ENCODE results near the gene ZDHHC3. TPM values are rescaled to one million over a fixed set of nuclear protein-coding genes. Genes with fewer than 3 reads are reported as not detected.

The ZDHHC3 gene
- 38.0 and 40.3 TPM in 2 replicates for total RNA-seq

- H3K27me3 Mint-ChIP-seq (ENCODE audit: low read depth): no peaks in the 10 kb centered on the region
- intact Hi-C loops (cut with micrococcal nuclease): loop anchor here (5.0 kb wide), 3 partner anchors 214 to 639 kb away; partner anchors contain the start of genes KIAA1143, KIF15 and TCAIM
- H3K36me3 Mint-ChIP-seq (ENCODE audit: low read depth): peaks cover 17% of the 10 kb centered on the region
- no peaks in the 10 kb centered on the region for H3K9me3 Mint-ChIP-seq
- peaks cover 48% of the 10 kb centered on the region for H3K4me1 Mint-ChIP-seq (ENCODE audit: low read depth)
- peak within 1 kb of the TSS; percentile 89 for H3K27ac Mint-ChIP-seq
- H3K4me3 Mint-ChIP-seq (ENCODE audit: low read depth): peak within 1 kb of the TSS; percentile 94
- DNase-seq (ENCODE audit: low spot score): peak; percentile 81
These were observed at the start of gene ZDHHC3, which contains the start of gene EXOSC7 for GRCh38 chr3:44976002-44976815. Gene ZDHHC3, minus strand, starts transcription at chr3:44976174. Its CDS starts 16,738 bp downstream, at chr3:44959436. Gene EXOSC7, plus strand, starts transcription at chr3:44976244. Its CDS starts 34 bp downstream, at chr3:44976278.

DNA sequence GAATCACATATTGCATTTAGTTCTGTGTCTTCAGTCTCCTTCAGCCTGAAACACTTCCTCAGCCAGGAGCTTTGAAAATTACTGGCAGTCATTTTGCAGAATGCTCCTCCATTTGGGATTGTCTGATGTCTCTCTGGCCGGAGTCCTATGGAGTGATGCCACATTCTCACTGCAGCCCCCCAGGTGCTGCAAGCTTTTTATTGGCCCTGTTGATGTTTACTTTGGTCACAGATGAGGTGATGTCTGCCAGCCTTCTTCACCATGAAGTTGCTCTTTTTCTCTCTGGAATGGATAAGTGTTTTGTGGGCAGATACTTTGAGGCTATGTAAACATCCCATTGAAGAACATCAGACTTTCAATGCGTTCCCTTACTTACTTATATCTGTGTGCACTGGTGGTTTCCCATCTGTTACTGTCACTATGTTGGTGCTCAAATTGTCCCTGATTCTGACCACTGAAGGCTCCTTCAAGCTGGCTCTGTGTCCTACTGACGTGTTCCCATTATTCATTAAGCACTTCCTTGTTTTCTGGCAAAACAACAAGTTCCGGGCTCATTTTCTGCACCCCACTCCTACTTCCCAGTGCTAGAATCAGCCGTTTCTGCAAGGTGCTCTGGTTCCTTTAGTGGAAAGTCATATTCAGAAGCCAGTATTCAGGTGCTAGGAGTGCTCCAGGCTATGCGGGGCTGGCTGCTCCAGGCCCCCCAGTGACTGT, 48.7 kb upstream of the ZDHHC3 start:
- no peak overlapping the region for H3K4me3 Mint-ChIP-seq (ENCODE audit: low read depth)
- peaks cover 10% of the 10 kb centered on the region for H3K27me3 Mint-ChIP-seq (ENCODE audit: low read depth)
- peaks cover 13% of the 10 kb centered on the region for H3K4me1 Mint-ChIP-seq (ENCODE audit: low read depth)
- no peaks in the 10 kb centered on the region for H3K9me3 Mint-ChIP-seq
- DNase-seq (ENCODE audit: low spot score): no peak
- no peak overlapping the region for H3K27ac Mint-ChIP-seq
- intact Hi-C loops (cut with micrococcal nuclease): no loop called here
- H3K36me3 Mint-ChIP-seq (ENCODE audit: low read depth): no peaks in the 10 kb centered on the region

- Mint-ChIP-seq H3K9me3 (no peaks in the 10 kb centered on the region), H3K27ac (no peak overlapping the region), H3K36me3 (ENCODE audit: low read depth) (no peaks in the 10 kb centered on the region), H3K27me3 (ENCODE audit: low read depth) (peaks cover 10% of the 10 kb centered on the region), H3K4me3 (ENCODE audit: low read depth) (no peak overlapping the region), H3K4me1 (ENCODE audit: low read depth) (peaks cover 13% of the 10 kb centered on the region)
- intact Hi-C loops (cut with micrococcal nuclease): no loop called here
- no peak for DNase-seq (ENCODE audit: low spot score)
These were observed 47.7 kb upstream of the ZDHHC3 start for GRCh38 chr3:45023675-45024074.

GRCh38 chr3:45021524-45022297, 45.7 kb upstream of the ZDHHC3 start:
- H3K4me1 Mint-ChIP-seq (ENCODE audit: low read depth): peaks cover 15% of the 10 kb centered on the region
- H3K27me3 Mint-ChIP-seq (ENCODE audit: low read depth): peaks cover 6% of the 10 kb centered on the region
- H3K27ac Mint-ChIP-seq: no peak overlapping the region
- H3K36me3 Mint-ChIP-seq (ENCODE audit: low read depth): no peaks in the 10 kb centered on the region
- intact Hi-C loops (cut with micrococcal nuclease): no loop called here
- no peaks in the 10 kb centered on the region for H3K9me3 Mint-ChIP-seq
- DNase-seq (ENCODE audit: low spot score): no peak
- H3K4me3 Mint-ChIP-seq (ENCODE audit: low read depth): no peak overlapping the region

DNA sequence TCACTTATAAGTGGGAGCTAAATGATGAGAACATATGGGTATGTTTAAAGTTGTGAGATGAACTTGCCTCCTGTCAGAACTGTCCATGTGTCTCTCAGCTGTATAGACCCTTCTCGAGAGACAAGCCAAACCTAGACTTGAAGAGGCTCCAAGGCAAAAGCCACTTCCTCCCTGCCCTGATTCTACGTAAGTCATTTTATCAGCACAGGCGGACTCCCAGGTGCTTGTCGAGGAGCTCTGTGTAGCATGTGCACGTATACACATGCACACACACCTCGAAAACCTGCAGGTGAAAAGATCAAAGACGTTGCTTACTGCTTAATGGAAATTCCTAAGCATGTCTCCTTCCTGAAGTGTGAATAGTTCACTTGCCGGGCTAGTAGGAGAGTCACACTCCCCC, 44.6 kb upstream of the ZDHHC3 start:
- H3K27ac Mint-ChIP-seq: peak overlapping the region; percentile 60

DNA sequence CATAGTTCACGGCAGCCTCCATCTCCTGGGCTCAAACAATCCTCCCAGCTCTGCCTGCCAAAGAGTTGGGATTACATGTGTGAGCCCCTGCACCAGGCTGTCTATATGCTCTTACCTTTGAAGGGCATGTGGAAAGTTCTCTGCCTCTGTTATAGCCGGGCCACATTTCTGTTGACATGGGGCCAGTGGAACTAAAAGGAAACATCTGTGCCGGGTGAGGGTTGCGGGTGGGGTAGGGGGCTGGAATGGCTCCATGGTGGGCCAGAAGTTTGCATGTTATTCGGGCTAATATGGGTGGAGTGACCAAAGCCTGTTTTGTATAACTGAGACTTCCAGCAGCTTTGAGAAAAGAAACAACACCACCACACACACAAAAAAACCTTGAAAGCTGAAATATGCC, 41.8 kb upstream of the ZDHHC3 start:
- H3K9me3 Mint-ChIP-seq: no peaks in the 10 kb centered on the region
- DNase-seq (ENCODE audit: low spot score): no peak
- H3K27ac Mint-ChIP-seq: no peak overlapping the region
- no peak overlapping the region for H3K4me3 Mint-ChIP-seq (ENCODE audit: low read depth)
- H3K4me1 Mint-ChIP-seq (ENCODE audit: low read depth): peaks cover 13% of the 10 kb centered on the region
- H3K27me3 Mint-ChIP-seq (ENCODE audit: low read depth): no peaks in the 10 kb centered on the region
- peaks cover 9% of the 10 kb centered on the region for H3K36me3 Mint-ChIP-seq (ENCODE audit: low read depth)
- intact Hi-C loops (cut with micrococcal nuclease): no loop called here

More for the DNA sequence above, 44.6 kb upstream of the ZDHHC3 start:
- intact Hi-C loops (cut with micrococcal nuclease): no loop called here
- H3K27me3 Mint-ChIP-seq (ENCODE audit: low read depth): peaks cover 4% of the 10 kb centered on the region
- peaks cover 13% of the 10 kb centered on the region for H3K4me1 Mint-ChIP-seq (ENCODE audit: low read depth)
- no peak overlapping the region for H3K4me3 Mint-ChIP-seq (ENCODE audit: low read depth)
- DNase-seq (ENCODE audit: low spot score): no peak
- no peaks in the 10 kb centered on the region for H3K36me3 Mint-ChIP-seq (ENCODE audit: low read depth)
- H3K9me3 Mint-ChIP-seq: no peaks in the 10 kb centered on the region

DNA sequence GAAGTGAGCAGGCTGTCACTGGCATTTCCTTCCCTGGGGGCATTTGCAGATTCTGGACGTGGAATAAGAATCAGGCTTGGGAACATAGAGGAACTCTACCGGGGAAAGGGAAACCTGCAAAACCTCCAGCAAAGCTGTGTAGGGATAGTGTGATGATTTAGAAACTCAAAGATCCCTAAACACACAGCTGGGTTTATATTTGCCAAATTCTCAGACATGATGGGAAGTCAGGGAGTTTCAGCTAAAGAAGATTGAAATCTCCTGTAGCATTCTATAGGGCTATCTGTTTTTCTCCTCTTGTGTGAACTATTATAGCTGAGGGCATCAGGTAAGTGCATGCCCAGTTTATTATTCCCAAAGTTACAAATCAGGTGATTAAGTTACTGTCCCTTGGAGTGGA, 40.9 kb upstream of the ZDHHC3 start:
- Mint-ChIP-seq H3K27me3 (ENCODE audit: low read depth) (no peaks in the 10 kb centered on the region), H3K4me1 (ENCODE audit: low read depth) (peaks cover 15% of the 10 kb centered on the region), H3K27ac (no peak overlapping the region), H3K9me3 (no peaks in the 10 kb centered on the region), H3K4me3 (ENCODE audit: low read depth) (no peak overlapping the region), H3K36me3 (ENCODE audit: low read depth) (peaks cover 17% of the 10 kb centered on the region)
- DNase-seq (ENCODE audit: low spot score): no peak
- intact Hi-C loops (cut with micrococcal nuclease): no loop called here

- intact Hi-C loops (cut with micrococcal nuclease): no loop called here
- H3K27me3 Mint-ChIP-seq (ENCODE audit: low read depth): no peaks in the 10 kb centered on the region
- H3K9me3 Mint-ChIP-seq: no peaks in the 10 kb centered on the region
- DNase-seq (ENCODE audit: low spot score): no peak
- peaks cover 54% of the 10 kb centered on the region for H3K36me3 Mint-ChIP-seq (ENCODE audit: low read depth)
- no peak overlapping the region for H3K27ac Mint-ChIP-seq
- H3K4me3 Mint-ChIP-seq (ENCODE audit: low read depth): no peak overlapping the region
- H3K4me1 Mint-ChIP-seq (ENCODE audit: low read depth): peaks cover 4% of the 10 kb centered on the region
These were observed 36.6 kb upstream of the ZDHHC3 start for GRCh38 chr3:45012577-45012976.

- H3K4me1 Mint-ChIP-seq (ENCODE audit: low read depth): peaks cover 6% of the 10 kb centered on the region
- intact Hi-C loops (cut with micrococcal nuclease): no loop called here
- no peak overlapping the region for H3K4me3 Mint-ChIP-seq (ENCODE audit: low read depth)
- no peaks in the 10 kb centered on the region for H3K9me3 Mint-ChIP-seq
- no peaks in the 10 kb centered on the region for H3K27me3 Mint-ChIP-seq (ENCODE audit: low read depth)
- H3K36me3 Mint-ChIP-seq (ENCODE audit: low read depth): peaks cover 60% of the 10 kb centered on the region
- H3K27ac Mint-ChIP-seq: no peak overlapping the region
- DNase-seq (ENCODE audit: low spot score): no peak
These were observed 36.0 kb upstream of the ZDHHC3 start for GRCh38 chr3:45011756-45012508.

DNA sequence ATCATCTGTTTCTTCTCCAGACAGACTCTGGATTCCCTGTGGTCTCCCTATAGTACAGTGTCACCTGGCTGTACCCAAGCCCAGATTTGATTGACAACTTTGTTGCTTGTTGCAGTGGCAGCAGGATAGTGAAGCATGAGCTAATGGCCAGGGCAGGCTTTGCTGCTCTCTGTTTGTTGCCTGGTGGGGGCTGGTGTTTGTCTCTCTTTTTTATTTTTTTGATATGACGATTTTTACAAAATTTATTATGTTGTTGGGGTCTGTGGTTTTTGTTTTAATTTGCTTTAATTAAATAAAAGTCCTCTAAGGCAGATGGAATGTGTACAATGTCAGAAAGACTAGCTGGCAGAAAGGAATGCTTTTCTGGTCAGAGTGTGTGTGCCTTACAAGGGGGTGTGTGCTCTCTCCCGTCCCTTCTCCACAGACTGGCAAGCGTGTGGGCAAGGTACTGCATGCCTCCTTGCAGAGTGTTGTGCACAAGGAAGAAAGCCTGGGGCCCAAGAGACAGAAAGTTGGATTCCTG, 34.9 kb upstream of the ZDHHC3 start:
- Mint-ChIP-seq H3K27ac (no peak overlapping the region), H3K4me1 (ENCODE audit: low read depth) (peaks cover 7% of the 10 kb centered on the region), H3K36me3 (ENCODE audit: low read depth) (peaks cover 63% of the 10 kb centered on the region), H3K9me3 (no peaks in the 10 kb centered on the region), H3K4me3 (ENCODE audit: low read depth) (no peak overlapping the region), H3K27me3 (ENCODE audit: low read depth) (no peaks in the 10 kb centered on the region)
- intact Hi-C loops (cut with micrococcal nuclease): no loop called here
- DNase-seq (ENCODE audit: low spot score): no peak

- no peaks in the 10 kb centered on the region for H3K27me3 Mint-ChIP-seq (ENCODE audit: low read depth)
- H3K27ac Mint-ChIP-seq: no peak overlapping the region
- H3K4me3 Mint-ChIP-seq (ENCODE audit: low read depth): no peak overlapping the region
- intact Hi-C loops (cut with micrococcal nuclease): no loop called here
- H3K4me1 Mint-ChIP-seq (ENCODE audit: low read depth): peaks cover 14% of the 10 kb centered on the region
- no peak for DNase-seq (ENCODE audit: low spot score)
- H3K36me3 Mint-ChIP-seq (ENCODE audit: low read depth): peaks cover 72% of the 10 kb centered on the region
- H3K9me3 Mint-ChIP-seq: peaks cover 4% of the 10 kb centered on the region
These were observed 33.9 kb upstream of the ZDHHC3 start for GRCh38 chr3:45009868-45010267.

GRCh38 chr3:45008117-45008516, 32.1 kb upstream of the ZDHHC3 start:
- H3K27ac Mint-ChIP-seq: peak overlapping the region; percentile 6
- peaks cover 82% of the 10 kb centered on the region for H3K36me3 Mint-ChIP-seq (ENCODE audit: low read depth)
- intact Hi-C loops (cut with micrococcal nuclease): no loop called here

More at GRCh38 chr3:45008117-45008516, 32.1 kb upstream of the ZDHHC3 start:
- peaks cover 17% of the 10 kb centered on the region for H3K4me1 Mint-ChIP-seq (ENCODE audit: low read depth)
- H3K9me3 Mint-ChIP-seq: peaks cover 7% of the 10 kb centered on the region
- no peaks in the 10 kb centered on the region for H3K27me3 Mint-ChIP-seq (ENCODE audit: low read depth)
- DNase-seq (ENCODE audit: low spot score): no peak
- H3K4me3 Mint-ChIP-seq (ENCODE audit: low read depth): no peak overlapping the region

Data from activated T-helper 2 cell treated with anti-CD3 and anti-CD28 coated beads, Interferon-gamma antibody, Interleukin-2, Interleukin-4, amounts not matched to agents 10 μg/mL and 5 μg/mL and 100 μg/mL, durations not matched to agents 14 hours and 24 hours and 36 hours (primary cell).